ENCODE results near the gene FAM3D.
A peak's percentile ranks its signal among the peaks of the same experiment; 100 is the strongest.
"Not testable (repeated sequence)": the region's sequence is repeated elsewhere in the genome, so short reads cannot be mapped to it uniquely, and the experiment has no call there.

Gene FAM3D

DNA sequence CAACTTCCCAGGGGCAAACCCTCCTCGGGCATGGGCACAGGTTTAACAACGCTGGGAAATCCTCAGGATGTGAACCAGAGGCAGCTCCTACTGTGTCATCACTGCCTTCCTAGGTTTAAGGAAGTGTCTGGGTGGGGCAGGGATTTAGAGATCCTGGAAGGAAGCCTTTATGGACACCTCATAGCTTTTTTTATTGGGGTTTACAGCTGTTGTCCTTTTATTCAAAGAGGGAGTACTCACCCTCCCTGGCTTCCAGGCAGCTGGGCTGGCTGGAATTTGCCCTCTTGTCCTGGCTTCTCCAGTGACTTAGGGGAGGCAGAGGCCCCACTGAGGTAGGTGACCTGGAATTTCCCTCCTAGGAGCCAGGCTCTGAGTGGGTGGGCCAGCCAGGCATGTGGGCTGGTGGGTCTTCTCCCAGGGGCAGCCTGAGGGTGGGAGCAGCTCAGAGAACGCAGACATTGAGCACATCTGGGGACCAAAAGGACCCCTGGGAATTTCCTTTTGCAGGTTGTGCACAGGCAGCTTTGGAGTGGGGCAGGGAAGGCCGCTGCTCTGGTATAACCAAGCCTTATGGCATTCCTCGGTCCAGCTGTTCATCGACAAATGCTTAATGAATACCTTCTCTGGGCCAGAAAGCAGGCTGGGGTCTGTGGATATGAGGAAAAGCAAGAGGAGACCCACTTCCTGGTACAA lies 13.5 kb upstream of the FAM3D start:
- Histone ChIP-seq H3K27ac (ENCODE audit: low read depth, low read length) (no peak overlapping the region), H3K4me3 (ENCODE audit: low read length) (no peak overlapping the region), H3K27me3 (ENCODE audit: control insufficient read depth, insufficient read depth, low read length) (no peaks in the 10 kb centered on the region), H3K4me1 (ENCODE audit: control insufficient read depth, insufficient read depth, low read length) (no peaks in the 10 kb centered on the region), H3K9ac (ENCODE audit: low read length) (no peak overlapping the region), H3K36me3 (ENCODE audit: control insufficient read depth, insufficient read depth, low read length) (no peaks in the 10 kb centered on the region)

DNA sequence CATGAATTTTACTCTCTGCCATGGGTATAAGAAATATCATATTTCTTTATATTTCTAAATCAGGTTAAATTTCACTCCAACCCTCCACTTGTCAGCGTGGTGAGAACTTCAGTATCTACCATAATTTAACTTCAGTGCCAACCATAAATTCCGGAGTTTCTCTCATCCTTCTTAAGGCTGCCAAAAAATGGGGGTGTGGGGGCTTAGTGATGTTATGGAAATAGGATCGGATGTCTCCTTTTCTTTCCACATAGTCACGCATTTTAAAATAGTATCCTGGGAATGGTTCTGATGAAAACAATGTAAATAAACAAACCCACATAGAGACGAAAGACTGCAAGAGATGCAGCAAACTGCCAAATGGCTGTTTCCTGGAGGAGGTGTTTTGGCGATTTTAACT lies 12.9 kb upstream of the FAM3D start:
- H3K4me3 ChIP-seq (ENCODE audit: low read length) = no peak overlapping the region
- H3K36me3 ChIP-seq (ENCODE audit: control insufficient read depth, insufficient read depth, low read length) = no peaks in the 10 kb centered on the region
- H3K27me3 ChIP-seq (ENCODE audit: control insufficient read depth, insufficient read depth, low read length) = no peaks in the 10 kb centered on the region
- H3K27ac ChIP-seq (ENCODE audit: low read depth, low read length) = no peak overlapping the region
- H3K4me1 ChIP-seq (ENCODE audit: control insufficient read depth, insufficient read depth, low read length) = no peaks in the 10 kb centered on the region
- H3K9ac ChIP-seq (ENCODE audit: low read length) = no peak overlapping the region

DNA sequence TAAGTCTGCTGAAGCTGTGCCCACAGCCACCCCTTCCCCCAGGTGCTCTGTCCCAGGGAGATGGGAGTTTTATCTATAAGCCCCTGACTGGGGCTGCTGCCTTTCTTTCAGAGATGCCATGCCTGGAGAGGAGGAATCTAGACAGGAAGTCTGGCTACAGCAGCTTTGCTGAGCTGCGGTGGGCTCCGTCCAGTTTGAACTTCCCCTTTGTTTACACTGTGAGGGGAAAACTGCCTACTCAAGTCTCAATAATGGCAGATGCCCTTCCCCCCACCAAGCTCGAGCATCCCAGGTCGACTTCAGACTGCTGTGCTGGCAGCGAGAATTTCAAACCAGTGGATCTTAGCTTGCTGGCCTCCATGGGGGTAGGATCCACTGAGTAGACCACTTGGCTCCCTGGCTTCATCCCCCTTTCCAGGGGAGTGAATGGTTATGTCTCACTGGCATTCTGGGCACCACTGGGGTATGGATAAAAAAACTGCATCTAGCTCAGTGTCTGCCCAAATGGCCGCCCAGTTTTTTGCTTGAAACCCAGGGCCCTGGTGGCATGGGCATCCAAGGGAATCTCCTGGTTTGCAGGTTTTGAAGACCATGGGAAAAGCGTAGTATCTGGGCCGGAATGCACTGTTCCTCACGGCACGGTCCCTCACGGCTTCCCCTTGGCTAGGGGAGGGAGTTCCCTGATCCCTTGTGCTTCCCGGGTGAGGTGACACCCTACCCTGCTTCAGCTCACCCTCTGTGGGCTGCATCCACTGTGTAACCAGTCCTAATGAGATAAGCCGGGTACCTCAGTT lies 11.8 kb upstream of the FAM3D start:
- H3K4me1 ChIP-seq (ENCODE audit: control insufficient read depth, insufficient read depth, low read length); H3K9ac ChIP-seq (ENCODE audit: low read length); H3K4me3 ChIP-seq (ENCODE audit: low read length); H3K27me3 ChIP-seq (ENCODE audit: control insufficient read depth, insufficient read depth, low read length); H3K36me3 ChIP-seq (ENCODE audit: control insufficient read depth, insufficient read depth, low read length); H3K27ac ChIP-seq (ENCODE audit: low read depth, low read length): not testable (repeated sequence)

DNA sequence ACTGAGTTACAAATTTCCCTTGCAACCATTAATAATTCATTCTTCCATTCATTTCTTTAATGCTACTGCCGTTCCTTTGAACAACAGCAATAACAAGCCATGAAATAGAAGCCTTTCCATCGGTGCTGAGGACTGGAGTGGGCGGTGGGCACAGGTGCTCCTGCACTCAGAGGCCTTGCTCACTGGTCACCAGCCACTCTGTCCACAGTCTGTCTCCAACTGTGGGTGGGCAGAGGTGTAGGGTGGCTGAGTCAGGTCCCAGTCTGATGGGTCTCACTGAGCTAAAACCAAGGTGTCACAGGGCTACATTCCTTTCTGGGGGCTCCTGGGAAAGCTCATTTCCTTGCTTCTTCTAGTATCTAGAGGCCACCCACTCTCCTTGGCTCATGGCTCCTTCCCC lies 6.3 kb upstream of the FAM3D start:
- H3K4me3 ChIP-seq (ENCODE audit: low read length) = no peak overlapping the region
- H3K36me3 ChIP-seq (ENCODE audit: control insufficient read depth, insufficient read depth, low read length) = no peaks in the 10 kb centered on the region
- H3K27ac ChIP-seq (ENCODE audit: low read depth, low read length) = no peak overlapping the region
- no peaks in the 10 kb centered on the region for H3K4me1 ChIP-seq (ENCODE audit: control insufficient read depth, insufficient read depth, low read length)
- H3K27me3 ChIP-seq (ENCODE audit: control insufficient read depth, insufficient read depth, low read length) = no peaks in the 10 kb centered on the region
- H3K9ac ChIP-seq (ENCODE audit: low read length) = no peak overlapping the region

DNA sequence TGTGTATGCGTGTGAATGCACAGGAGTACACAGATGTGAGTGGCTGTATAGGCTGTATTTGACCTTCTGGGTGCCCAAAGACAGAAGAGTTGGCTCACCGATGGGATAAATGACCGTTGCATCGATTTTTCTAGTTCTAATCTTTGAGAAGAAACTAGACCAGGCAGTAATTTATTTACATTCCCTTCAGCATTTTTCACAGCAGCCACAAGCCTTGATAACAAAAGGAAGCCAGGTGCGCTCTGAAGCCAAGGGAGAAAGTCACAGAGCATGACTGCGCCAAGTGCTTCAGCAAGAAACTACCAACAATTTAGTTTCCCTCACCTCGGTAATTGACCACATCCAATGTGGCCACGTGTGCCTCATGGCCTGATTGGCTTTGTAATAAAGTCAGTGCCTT lies 5.9 kb upstream of the FAM3D start:
- Histone ChIP-seq H3K9ac (ENCODE audit: low read length) (no peak overlapping the region), H3K4me3 (ENCODE audit: low read length) (no peak overlapping the region), H3K27ac (ENCODE audit: low read depth, low read length) (no peak overlapping the region)

DNA sequence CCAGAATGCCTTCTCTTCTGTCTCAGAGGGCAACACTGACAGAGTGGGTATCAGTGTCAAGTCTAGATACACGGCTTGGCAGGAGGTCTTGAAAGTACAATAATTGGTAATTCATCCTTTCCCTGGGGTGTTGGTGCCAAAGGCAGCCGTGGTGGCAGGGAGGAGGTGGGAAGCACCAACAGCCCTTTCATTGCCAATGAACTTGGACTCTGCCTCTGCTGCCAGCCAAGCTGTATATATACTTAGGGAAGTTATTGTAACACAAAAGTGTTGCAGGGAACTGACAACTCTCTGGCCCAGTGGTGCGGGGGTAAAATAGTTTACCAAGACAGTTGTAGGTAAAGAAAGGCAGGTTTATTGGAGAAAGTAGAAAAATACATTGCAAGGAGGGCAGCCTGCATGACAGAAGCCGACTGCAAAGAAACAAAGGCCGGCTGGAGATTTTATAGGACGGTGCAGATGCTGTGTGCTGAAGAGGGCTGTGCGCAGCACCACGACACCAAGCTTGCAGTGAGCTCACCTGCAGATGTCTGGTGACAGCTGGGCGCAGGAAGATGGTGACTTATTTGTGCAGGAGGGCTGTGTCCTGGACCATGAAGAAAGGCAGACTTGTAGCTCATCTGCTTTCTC lies 4.0 kb upstream of the FAM3D start:
- H3K4me1 ChIP-seq (ENCODE audit: control insufficient read depth, insufficient read depth, low read length) = no peaks in the 10 kb centered on the region
- no peak overlapping the region for H3K9ac ChIP-seq (ENCODE audit: low read length)
- no peak overlapping the region for H3K4me3 ChIP-seq (ENCODE audit: low read length)
- no peaks in the 10 kb centered on the region for H3K36me3 ChIP-seq (ENCODE audit: control insufficient read depth, insufficient read depth, low read length)
- H3K27me3 ChIP-seq (ENCODE audit: control insufficient read depth, insufficient read depth, low read length) = no peaks in the 10 kb centered on the region
- no peak overlapping the region for H3K27ac ChIP-seq (ENCODE audit: low read depth, low read length)

More for the DNA sequence above, 5.9 kb upstream of the FAM3D start:
- H3K4me1 ChIP-seq (ENCODE audit: control insufficient read depth, insufficient read depth, low read length) = no peaks in the 10 kb centered on the region
- H3K36me3 ChIP-seq (ENCODE audit: control insufficient read depth, insufficient read depth, low read length) = no peaks in the 10 kb centered on the region
- H3K27me3 ChIP-seq (ENCODE audit: control insufficient read depth, insufficient read depth, low read length) = no peaks in the 10 kb centered on the region

DNA sequence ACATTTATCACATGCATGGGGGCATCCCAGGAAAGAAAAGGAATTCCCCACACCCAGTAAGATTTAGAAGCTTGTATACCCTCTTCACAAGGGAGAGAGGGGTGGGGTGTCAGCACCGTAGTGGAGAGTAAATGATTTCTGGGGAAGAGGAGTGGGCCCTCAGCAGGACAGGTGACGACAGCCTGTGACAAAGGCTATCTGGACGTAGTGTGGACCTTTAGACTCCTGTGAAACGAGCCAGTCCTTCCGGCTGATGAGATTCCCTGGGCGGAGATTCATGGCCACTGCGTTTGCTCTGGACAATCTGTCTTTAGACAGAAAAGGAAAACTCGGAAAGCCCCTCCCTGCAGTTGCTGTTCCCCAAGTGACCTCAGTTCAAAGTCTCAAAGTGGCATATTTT lies 1.7 kb upstream of the FAM3D start:
- Histone ChIP-seq H3K9ac (ENCODE audit: low read length) (no peak overlapping the region), H3K4me3 (ENCODE audit: low read length) (peak overlapping the region; percentile 11), H3K27ac (ENCODE audit: low read depth, low read length) (no peak overlapping the region), H3K36me3 (ENCODE audit: control insufficient read depth, insufficient read depth, low read length) (no peaks in the 10 kb centered on the region), H3K27me3 (ENCODE audit: control insufficient read depth, insufficient read depth, low read length) (no peaks in the 10 kb centered on the region), H3K4me1 (ENCODE audit: control insufficient read depth, insufficient read depth, low read length) (no peaks in the 10 kb centered on the region)

DNA sequence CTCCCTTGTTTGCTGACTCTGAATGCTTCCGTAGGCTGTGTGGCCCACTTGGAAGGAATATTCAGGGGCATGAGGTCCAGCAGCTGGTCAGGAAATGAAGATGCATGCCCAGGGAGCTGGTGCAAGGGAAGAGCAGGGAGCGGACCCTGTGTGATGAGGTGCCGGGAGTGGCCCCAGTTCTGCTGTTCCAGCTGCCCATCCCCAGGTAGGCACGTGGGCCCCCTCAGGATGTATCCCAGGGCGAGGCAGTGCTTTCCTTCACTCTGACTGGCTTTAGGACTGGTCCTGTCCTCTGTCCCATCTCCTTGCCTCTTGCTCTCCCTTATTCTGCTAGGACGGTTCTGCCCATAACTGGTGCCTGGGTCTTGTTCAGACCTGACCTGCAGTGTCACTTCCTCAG lies 1.1 kb upstream of the FAM3D start:
- Histone ChIP-seq H3K9ac (ENCODE audit: low read length) (peak overlapping the region; percentile 22), H3K27ac (ENCODE audit: low read depth, low read length) (peak overlapping the region; percentile 4), H3K4me1 (ENCODE audit: control insufficient read depth, insufficient read depth, low read length) (no peaks in the 10 kb centered on the region)

DNA sequence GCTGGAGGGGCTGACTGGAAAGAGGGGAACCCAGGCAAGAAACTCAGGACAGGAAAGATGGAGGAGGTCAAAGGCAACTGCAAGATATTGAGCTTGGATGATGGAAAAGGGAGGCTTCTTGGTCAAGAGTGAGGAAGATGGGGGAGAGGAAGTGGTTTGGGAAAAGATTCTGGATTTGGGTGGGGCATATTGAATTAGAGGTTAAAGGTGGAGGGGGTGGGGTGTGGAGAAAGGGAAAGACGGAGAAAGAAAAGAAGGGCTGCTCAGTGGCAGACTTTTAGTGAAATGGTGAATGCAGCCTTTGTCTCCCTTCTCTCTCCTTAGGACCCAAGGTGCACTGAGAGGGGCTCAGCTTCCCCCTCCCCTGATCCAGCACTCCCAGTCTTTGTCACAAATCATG lies 655 bp upstream of the FAM3D start:
- peak overlapping the region; percentile 22 for H3K9ac ChIP-seq (ENCODE audit: low read length)
- H3K27ac ChIP-seq (ENCODE audit: low read depth, low read length) = peak overlapping the region; percentile 4
- H3K36me3 ChIP-seq (ENCODE audit: control insufficient read depth, insufficient read depth, low read length) = no peaks in the 10 kb centered on the region
- H3K4me1 ChIP-seq (ENCODE audit: control insufficient read depth, insufficient read depth, low read length) = no peaks in the 10 kb centered on the region
- no peaks in the 10 kb centered on the region for H3K27me3 ChIP-seq (ENCODE audit: control insufficient read depth, insufficient read depth, low read length)
- H3K4me3 ChIP-seq (ENCODE audit: low read length) = peak overlapping the region; percentile 6

More for the DNA sequence above, 1.1 kb upstream of the FAM3D start:
- H3K27me3 ChIP-seq (ENCODE audit: control insufficient read depth, insufficient read depth, low read length) = no peaks in the 10 kb centered on the region
- H3K36me3 ChIP-seq (ENCODE audit: control insufficient read depth, insufficient read depth, low read length) = no peaks in the 10 kb centered on the region
- peak overlapping the region; percentile 6 for H3K4me3 ChIP-seq (ENCODE audit: low read length)

DNA sequence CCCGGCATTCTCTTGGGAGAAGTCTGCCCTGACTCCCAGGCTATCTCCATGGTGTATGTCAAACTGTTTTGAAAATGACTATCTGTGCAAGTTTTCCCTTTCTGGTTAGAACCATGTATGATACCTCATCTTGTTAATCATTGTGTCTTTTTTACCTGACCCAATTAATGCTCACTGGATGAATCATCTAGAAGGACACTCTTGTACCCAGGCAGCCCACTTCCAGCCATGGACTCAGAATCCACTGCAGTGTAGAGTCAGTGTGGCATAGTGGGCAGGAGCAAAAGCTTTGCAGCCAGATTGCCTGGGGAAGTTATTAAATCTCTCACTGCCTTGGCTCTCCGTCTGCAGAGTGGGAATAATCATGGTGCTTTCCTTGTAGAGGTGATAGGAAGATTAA lies 1.2 kb downstream of the FAM3D start:
- Histone ChIP-seq H3K9ac (ENCODE audit: low read length) (no peak overlapping the region), H3K4me3 (ENCODE audit: low read length) (peak overlapping the region; percentile 64), H3K4me1 (ENCODE audit: control insufficient read depth, insufficient read depth, low read length) (no peaks in the 10 kb centered on the region), H3K27me3 (ENCODE audit: control insufficient read depth, insufficient read depth, low read length) (no peaks in the 10 kb centered on the region), H3K27ac (ENCODE audit: low read depth, low read length) (no peak overlapping the region), H3K36me3 (ENCODE audit: control insufficient read depth, insufficient read depth, low read length) (no peaks in the 10 kb centered on the region)

DNA sequence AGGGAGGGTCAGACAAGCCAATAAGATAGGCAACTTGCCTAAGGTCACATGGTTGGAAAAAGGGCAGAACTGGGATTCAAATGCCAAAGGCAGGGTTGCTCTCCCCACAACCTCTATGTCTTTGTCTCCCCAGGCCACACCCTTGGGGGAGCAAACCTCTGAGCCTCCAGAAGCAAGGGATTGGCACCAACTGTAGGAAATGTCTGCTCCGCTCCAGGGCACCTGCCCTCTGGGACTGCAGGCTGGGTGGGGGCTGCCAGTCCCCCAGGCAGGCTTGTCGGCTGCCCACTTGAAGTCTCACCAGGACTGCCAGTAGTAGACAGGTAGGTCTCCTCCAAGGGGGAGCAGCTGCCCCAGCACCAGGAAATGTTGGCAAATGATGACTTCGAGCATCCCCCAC lies 2.0 kb downstream of the FAM3D start:
- peak overlapping the region; percentile 18 for H3K9ac ChIP-seq (ENCODE audit: low read length)
- no peaks in the 10 kb centered on the region for H3K4me1 ChIP-seq (ENCODE audit: control insufficient read depth, insufficient read depth, low read length)
- no peaks in the 10 kb centered on the region for H3K36me3 ChIP-seq (ENCODE audit: control insufficient read depth, insufficient read depth, low read length)
- H3K4me3 ChIP-seq (ENCODE audit: low read length) = peak overlapping the region; percentile 64
- no peaks in the 10 kb centered on the region for H3K27me3 ChIP-seq (ENCODE audit: control insufficient read depth, insufficient read depth, low read length)
- no peak overlapping the region for H3K27ac ChIP-seq (ENCODE audit: low read depth, low read length)

DNA sequence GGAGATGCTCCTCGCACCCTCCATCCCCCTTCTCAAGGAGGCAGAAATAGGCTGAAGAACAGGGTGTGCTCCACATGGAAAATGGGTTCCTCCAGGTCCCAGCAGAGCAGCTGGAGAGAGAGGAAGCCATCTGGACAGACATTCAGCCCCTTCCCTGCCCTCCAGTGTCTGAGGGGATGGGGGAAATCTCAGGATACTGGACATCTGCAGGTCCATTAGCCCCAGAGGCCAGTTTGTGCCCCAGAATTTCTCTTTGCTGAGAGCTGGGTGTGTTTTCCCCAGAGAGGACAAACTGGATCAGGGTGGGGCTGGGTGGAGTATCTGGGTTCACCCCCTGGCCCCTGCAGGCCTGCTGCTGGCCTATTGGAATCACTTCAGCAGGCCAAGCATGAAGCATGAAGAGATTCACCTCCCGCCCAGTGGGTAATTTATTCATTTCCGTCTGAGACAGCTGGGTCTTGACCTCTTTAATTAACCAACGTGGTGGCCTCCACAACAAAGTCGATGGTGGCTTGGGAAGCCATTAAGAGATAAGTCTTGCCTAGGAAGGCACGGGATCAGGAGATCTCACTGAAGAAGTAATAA lies 4.6 kb downstream of the FAM3D start:
- Histone ChIP-seq H3K4me1 (ENCODE audit: control insufficient read depth, insufficient read depth, low read length) (no peaks in the 10 kb centered on the region), H3K36me3 (ENCODE audit: control insufficient read depth, insufficient read depth, low read length) (no peaks in the 10 kb centered on the region)

More for the DNA sequence above, 4.6 kb downstream of the FAM3D start:
- Histone ChIP-seq H3K27me3 (ENCODE audit: control insufficient read depth, insufficient read depth, low read length) (no peaks in the 10 kb centered on the region), H3K27ac (ENCODE audit: low read depth, low read length) (no peak overlapping the region), H3K4me3 (ENCODE audit: low read length) (no peak overlapping the region), H3K9ac (ENCODE audit: low read length) (no peak overlapping the region)
